Activated gamma-delta T cell treated with anti-CD3 and anti-CD28 coated beads, Interleukin-2, amount 50 U/mL, for 16 hours (primary cell): ENCODE results near the gene USF1.
A peak's percentile ranks its signal among the peaks of the same experiment; 100 is the strongest.

ENCODE experiments used
- DNase-seq: peaks from one replicate; pipeline ENCODE4 v3.0.0-alpha.2; 2020; ENCODE audit warnings: low read depth

The USF1 gene, protein sequence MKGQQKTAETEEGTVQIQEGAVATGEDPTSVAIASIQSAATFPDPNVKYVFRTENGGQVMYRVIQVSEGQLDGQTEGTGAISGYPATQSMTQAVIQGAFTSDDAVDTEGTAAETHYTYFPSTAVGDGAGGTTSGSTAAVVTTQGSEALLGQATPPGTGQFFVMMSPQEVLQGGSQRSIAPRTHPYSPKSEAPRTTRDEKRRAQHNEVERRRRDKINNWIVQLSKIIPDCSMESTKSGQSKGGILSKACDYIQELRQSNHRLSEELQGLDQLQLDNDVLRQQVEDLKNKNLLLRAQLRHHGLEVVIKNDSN

GRCh38 chr1:161045736-161046604, at the start of gene USF1:
TSS of gene USF1 (minus strand) at chr1:161045977. CDS start at chr1:161043275, 2,702 bp downstream.
- peak; percentile 85 for DNase-seq

GRCh38 chr1:161095230-161095629, 49.5 kb upstream of the USF1 start:
- DNase-seq, result no peak

DNA sequence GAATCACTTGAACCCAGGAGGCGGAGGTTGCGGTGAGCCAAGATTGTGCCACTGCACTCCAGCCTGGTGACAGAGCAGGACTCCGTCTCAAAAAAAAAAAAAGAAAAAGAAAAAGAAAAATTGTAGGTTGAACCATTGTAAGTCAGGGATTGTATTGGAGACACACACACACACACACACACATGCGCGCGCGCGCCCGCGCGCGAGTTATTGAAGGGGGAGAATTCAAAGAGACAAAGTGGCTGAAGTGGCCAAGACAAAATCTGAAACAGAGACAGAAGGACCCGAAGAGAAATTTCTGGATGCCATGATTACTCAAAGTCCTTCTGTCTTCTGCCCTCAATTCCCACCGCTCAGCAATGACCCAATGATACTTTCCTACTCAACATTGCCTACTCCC, 48.7 kb upstream of the USF1 start:
- DNase-seq, result no peak

DNA sequence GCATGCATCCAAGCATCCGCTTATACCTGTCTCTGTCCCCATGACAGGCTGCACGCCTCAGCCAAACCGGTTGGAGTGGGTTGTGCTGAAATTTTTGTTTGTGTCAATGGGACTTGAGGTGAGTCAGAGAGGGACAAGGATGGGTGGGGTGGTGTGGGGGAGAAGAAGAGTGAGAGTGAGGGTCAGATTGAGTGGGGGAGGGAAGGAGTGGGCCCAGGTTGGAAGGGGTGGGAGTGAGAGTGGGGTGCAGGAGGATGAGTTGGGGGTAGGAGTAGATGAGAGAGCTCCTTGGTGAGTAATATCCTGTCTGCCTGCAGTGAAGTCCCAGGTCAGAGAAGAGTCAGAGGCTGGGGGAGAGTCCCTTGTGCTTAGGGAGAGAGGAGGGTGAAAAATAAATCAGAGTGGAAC, 46.8 kb upstream of the USF1 start:
- peak; percentile 20 for DNase-seq

- no peak for DNase-seq
These were observed 46.2 kb upstream of the USF1 start for GRCh38 chr1:161091796-161092507.

DNA sequence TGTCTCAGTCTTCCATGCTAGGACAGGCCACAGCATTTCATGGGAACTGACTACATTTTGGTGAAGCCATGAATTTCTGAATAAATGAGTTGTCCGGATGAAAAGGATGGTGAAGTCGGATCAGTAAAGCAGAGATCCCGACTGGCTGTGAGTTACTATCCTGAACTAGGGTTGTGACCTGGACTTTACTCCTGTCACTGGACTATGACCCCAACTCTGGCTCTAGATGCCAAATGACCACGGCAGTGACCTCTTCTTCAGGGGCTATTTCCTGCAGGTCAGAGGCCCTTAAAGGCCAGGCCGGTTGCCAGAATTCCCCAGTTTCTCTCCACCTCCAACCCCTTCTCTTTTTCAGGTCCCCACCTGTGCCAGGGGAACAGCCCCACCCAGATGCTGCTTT, 45.3 kb upstream of the USF1 start:
- DNase-seq, result no peak

GRCh38 chr1:161090617-161091016, 44.8 kb upstream of the USF1 start:
- DNase-seq, result no peak

- DNase-seq, result no peak
These were observed 44.2 kb upstream of the USF1 start for GRCh38 chr1:161089938-161090337.

GRCh38 chr1:161089251-161089924, 43.6 kb upstream of the USF1 start, which contains the start of gene NECTIN4:
TSS of gene NECTIN4 (minus strand) at chr1:161089558. CDS start at chr1:161089296, 262 bp downstream.
- no peak for DNase-seq

- DNase-seq, result no peak
These were observed 42.9 kb upstream of the USF1 start for GRCh38 chr1:161088587-161089110.

GRCh38 chr1:161086457-161086856, 40.7 kb upstream of the USF1 start:
- no peak for DNase-seq

DNA sequence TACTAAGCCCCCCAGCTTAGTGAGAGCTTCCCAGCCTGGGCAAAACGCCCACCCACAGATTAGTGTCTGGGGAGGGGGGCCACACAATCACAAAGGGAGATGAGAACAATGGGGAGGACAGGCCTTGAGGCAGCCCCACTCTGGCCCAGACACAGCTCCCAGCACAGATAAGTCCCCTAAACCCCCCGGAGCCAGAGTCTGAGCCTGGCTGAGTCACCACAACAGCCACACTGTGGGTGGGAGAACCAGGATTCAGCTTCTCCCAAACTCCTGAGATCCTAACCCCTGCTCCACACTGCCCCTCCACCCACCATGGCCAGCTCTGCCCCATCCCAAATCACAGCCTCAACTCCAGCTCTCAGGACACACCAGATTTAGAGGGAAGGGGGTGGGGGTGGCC, 39.4 kb upstream of the USF1 start:
- DNase-seq, result no peak

GRCh38 chr1:161084597-161084988, 38.8 kb upstream of the USF1 start:
- no peak for DNase-seq

- DNase-seq, result no peak
These were observed 38.2 kb upstream of the USF1 start for GRCh38 chr1:161083748-161084596.

- no peak for DNase-seq
These were observed 37.4 kb upstream of the USF1 start for GRCh38 chr1:161082996-161083747.

DNA sequence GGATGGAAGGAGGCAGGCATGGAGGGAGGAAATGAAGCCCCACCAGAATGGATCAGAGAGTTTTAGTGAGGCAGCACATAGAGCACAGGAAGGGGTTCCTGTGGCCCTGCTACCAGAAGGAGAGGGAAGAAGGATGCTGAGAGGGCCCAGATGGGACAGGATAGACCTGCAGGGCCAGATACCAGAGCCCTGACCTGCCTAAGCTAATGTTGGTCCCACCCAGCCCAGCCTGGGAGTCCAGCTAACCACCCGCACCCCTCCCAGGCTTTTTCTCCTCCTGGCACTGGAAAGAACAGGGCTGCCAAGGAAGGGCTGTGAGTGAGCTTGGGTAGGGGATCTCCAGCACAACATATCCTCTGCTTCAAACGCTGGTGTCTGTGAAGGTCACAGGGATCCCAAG, 36.7 kb upstream of the USF1 start:
- DNase-seq, result no peak

DNA sequence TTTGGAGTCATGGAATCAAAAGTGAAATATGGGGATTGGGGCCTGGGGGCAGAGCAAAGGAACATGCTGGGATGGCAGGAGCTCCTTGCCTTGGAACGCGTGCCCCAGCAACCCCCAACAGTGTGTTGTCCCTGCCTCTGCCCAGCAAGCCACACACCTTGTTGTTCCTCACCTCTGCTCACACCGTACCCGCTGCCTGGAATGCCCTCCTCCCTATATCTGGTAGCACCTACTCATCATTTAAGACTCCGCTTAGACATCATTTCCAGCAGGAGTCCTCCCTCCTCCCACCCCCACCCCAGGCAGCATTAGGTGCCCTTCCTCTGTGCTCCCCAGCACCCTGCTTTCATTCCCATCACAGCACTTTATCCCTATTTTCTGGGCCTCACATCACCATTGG, 35.7 kb upstream of the USF1 start:
- DNase-seq, result no peak

DNA sequence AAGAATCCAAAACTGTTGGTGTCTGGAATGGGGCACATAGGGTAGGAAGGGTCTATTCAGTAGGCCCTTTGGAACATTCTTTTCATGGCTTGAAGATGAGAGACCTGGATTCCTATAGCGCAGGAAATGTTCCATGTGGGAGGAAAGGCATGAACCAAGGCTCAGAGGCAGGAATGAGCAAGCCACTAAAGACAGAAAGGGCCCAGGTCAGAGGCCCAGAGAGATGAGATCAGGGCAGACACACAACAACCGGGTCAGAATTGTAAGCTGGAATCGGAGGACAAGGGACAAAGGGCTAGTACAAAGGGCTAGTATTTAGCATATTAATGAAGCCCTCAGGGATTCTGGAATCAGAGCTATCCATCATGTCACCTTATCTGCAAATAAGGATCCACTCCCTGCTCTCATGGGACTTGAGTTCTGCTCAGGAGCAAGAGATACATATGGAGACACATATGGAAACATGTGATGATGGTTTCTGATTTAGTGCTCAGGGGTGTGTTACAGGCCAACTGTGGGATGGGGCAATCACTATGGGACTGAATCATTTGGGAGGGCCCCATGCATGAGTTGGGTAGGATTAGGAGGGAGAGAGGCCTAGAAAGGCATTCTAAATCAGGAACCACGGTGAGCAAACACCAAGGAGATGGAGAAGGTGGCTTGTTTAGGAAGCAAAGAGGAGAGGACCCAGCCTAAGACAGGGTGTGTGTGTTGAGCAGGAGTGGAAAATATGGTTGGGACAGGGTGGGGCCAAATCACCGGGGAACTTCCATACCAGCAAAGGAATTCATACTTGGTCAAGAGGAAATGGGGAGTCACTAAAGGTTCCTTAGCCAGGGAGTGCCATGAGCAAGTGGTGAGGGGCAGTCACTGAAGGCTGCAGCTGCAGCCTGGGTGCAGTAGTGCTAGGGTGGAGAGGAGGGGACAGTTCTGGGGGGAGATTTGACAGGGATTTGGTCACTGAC, 34.9 kb upstream of the USF1 start:
- DNase-seq, result no peak
